Gastroesophageal sphincter (tissue), 3 donors: ENCODE results near the gene PDE3B.

Experiments
- CTCF ChIP-seq, 4 experiments: fragments of 200-600 bp in 2 of 4; fragments of 450-650 bp in 2 of 4; sonication (generic) in 1 of 4; IDR thresholded peaks; one replicate each; pipeline ENCODE4 v1.5.1; 2017 to 2019; ENCODE audit warnings: antibody characterized with exemption in 4 of 4, mild to moderate bottlenecking in 2 of 4, moderate library complexity in 2 of 4
- EP300 ChIP-seq: sonication (generic); formaldehyde crosslinking; IDR thresholded peaks from one replicate; pipeline ENCODE4 v1.6.1; 2017; ENCODE audit warnings: antibody characterized with exemption, mild to moderate bottlenecking

GRCh38 chr11:14855890-14856289, 212.3 kb downstream of the PDE3B start:
- TF ChIP-seq CTCF (IDR thresholded peaks at IDR 0.05): no peak
- TF ChIP-seq EP300: no peak
